HepG2 (cell line): ENCODE measurements around the gene ZNF792. TPM values are rescaled to one million over a fixed set of nuclear protein-coding genes. Genes with fewer than 3 reads are reported as not detected.
A peak's percentile ranks its signal among the peaks of the same experiment; 100 is the strongest.

Experiments
- CBX1 ChIP-seq: IDR thresholded peaks from one replicate; pipeline ENCODE4 v1.6.1; 2016; ENCODE audit warnings: antibody characterized with exemption, low read depth
- CREB1 ChIP-seq, 2 experiments: fragments of 450-650 bp in 1 of 2; IDR thresholded peaks; 2 replicates each; pipeline ENCODE4 v1.6.1; 2016 to 2017; ENCODE audit warnings: control low read depth in 1 of 2, mild to moderate bottlenecking in 1 of 2, missing compliant biosample characterization in 1 of 2, missing genetic modification characterization in 1 of 2
- CTCF ChIP-seq: sonication (generic); formaldehyde crosslinking; IDR thresholded peaks from 2 replicates; pipeline ENCODE4 v1.5.0; 2020; ENCODE audit warnings: mild to moderate bottlenecking, missing genetic modification reagents, moderate library complexity
- GFI1 ChIP-seq: sonication (generic); formaldehyde crosslinking; IDR thresholded peaks from 2 replicates; pipeline ENCODE4 v1.5.0; 2020; ENCODE audit warnings: missing genetic modification reagents, mild to moderate bottlenecking, borderline replicate concordance
- ISL2 ChIP-seq: sonication (generic); formaldehyde crosslinking; IDR thresholded peaks from 2 replicates; pipeline ENCODE4 v1.5.0; 2020; ENCODE audit warnings: missing genetic modification reagents
- MAX ChIP-seq: IDR thresholded peaks from 2 replicates; pipeline ENCODE4 v1.6.1; 2012; ENCODE audit warnings: inconsistent platforms
- NFIC ChIP-seq: IDR thresholded peaks from 2 replicates; pipeline ENCODE4 v1.6.1; 2012; ENCODE audit warnings: mild to moderate bottlenecking, low read length, inconsistent platforms
- TIGD3 ChIP-seq: sonication (generic); formaldehyde crosslinking; IDR thresholded peaks from 2 replicates; pipeline ENCODE4 v1.5.1; 2020; ENCODE audit warnings: mild to moderate bottlenecking, missing genetic modification reagents, borderline replicate concordance
- TMF1 ChIP-seq: sonication (generic); formaldehyde crosslinking; IDR thresholded peaks from 2 replicates; pipeline ENCODE4 v1.8.1; 2022; ENCODE audit warnings: low read depth, missing genetic modification reagents
- YEATS4 ChIP-seq: sonication (generic); formaldehyde crosslinking; IDR thresholded peaks from 2 replicates; pipeline ENCODE4 v1.4.0; 2020; ENCODE audit warnings: missing genetic modification reagents, borderline replicate concordance
- ZBTB39 ChIP-seq: sonication (generic); formaldehyde crosslinking; IDR thresholded peaks from 2 replicates; pipeline ENCODE4 v1.5.0; 2020; ENCODE audit warnings: missing genetic modification reagents
- ZNF180 ChIP-seq: sonication (generic); formaldehyde crosslinking; IDR thresholded peaks from 2 replicates; pipeline ENCODE4 v1.4.0; 2020; ENCODE audit warnings: low read depth, missing genetic modification reagents, borderline replicate concordance
- ZNF253 ChIP-seq: sonication (generic); formaldehyde crosslinking; IDR thresholded peaks from 2 replicates; pipeline ENCODE4 v1.8.0; 2022; ENCODE audit warnings: mild to moderate bottlenecking, missing genetic modification reagents, borderline replicate concordance
- ZNF282 ChIP-seq: fragments of 450-650 bp; IDR thresholded peaks from 2 replicates; pipeline ENCODE4 v1.6.1; 2018; ENCODE audit not compliant: partially characterized antibody
- ZNF292 ChIP-seq: sonication (generic); formaldehyde crosslinking; IDR thresholded peaks from 2 replicates; pipeline ENCODE4 v1.8.1; 2022; ENCODE audit warnings: mild to moderate bottlenecking, low read depth, missing genetic modification reagents, borderline replicate concordance
- ZNF484 ChIP-seq: sonication (generic); formaldehyde crosslinking; IDR thresholded peaks from 2 replicates; pipeline ENCODE4 v1.5.1; 2020; ENCODE audit warnings: mild to moderate bottlenecking, low read depth, missing genetic modification reagents, borderline replicate concordance
- ZNF513 ChIP-seq: sonication (generic); formaldehyde crosslinking; conservative IDR thresholded peaks from 2 replicates; pipeline ENCODE4 v1.5.0; 2020; ENCODE audit warnings: missing genetic modification reagents
- ZNF552 ChIP-seq: sonication (generic); formaldehyde crosslinking; IDR thresholded peaks from 2 replicates; pipeline ENCODE4 v1.9.0; 2022; ENCODE audit warnings: missing genetic modification reagents, mild to moderate bottlenecking, borderline replicate concordance
- ZNF556 ChIP-seq: sonication (generic); formaldehyde crosslinking; IDR thresholded peaks from 2 replicates; pipeline ENCODE4 v1.4.0; 2020; ENCODE audit warnings: mild to moderate bottlenecking, missing genetic modification reagents, borderline replicate concordance
- ZNF564 ChIP-seq: sonication (generic); formaldehyde crosslinking; IDR thresholded peaks from 2 replicates; pipeline ENCODE4 v1.8.1; 2023; ENCODE audit warnings: mild to moderate bottlenecking, missing genetic modification reagents
- ZNF782 ChIP-seq: sonication (generic); formaldehyde crosslinking; IDR thresholded peaks from 2 replicates; pipeline ENCODE4 v1.4.0; 2020; ENCODE audit warnings: missing genetic modification reagents, mild to moderate bottlenecking, borderline replicate concordance
- ZSCAN25 ChIP-seq: sonication (generic); formaldehyde crosslinking; IDR thresholded peaks from 2 replicates; pipeline ENCODE4 v1.8.0; 2022; ENCODE audit warnings: mild to moderate bottlenecking, missing genetic modification reagents
- polyA plus RNA-seq, 8 experiments: library from polyadenylated mRNA; depleted of rRNA in 3 of 8; stranded (reverse) in 7 of 8; unstranded in 1 of 8; fragments of >200 nt; fragmentation: Illumina TruSeq in 4 of 8; extraction: Trizol in 4 of 8; gene quantifications; 2 replicates each; pipeline versions ENCODE4 v1.2.1 to v1.2.3, GENCODE V29; 2011 to 2016; ENCODE audit warnings: low read depth in 4 of 8, missing spikeins in 1 of 8, mixed read lengths in 1 of 8; ENCODE audit not compliant: insufficient read depth in 1 of 8
- total RNA-seq, 5 experiments: library from RNA; depleted of rRNA; stranded (reverse); fragments of >200 nt; fragmentation: Illumina TruSeq; extraction: Trizol; gene quantifications; 2 replicates each; pipeline ENCODE4 v1.2.3, GENCODE V29; 2016; ENCODE audit warnings: low read depth in 1 of 5

The ZNF792 gene
- total and polyA plus RNA-seq, 2 of the 13 experiments (the other 11 are each of a cell fraction or from before 2014, with no cell fraction given), result 5.5 to 11.5 TPM

- no peak for TF ChIP-seq ZNF782 (CRISPR knock-in tag)
- TF ChIP-seq ZNF513 (CRISPR knock-in tag), result no peak
- peak; percentile 65; the same call in 1 of the 2 replicates for TF ChIP-seq ZNF292 (CRISPR knock-in tag)
- TF ChIP-seq TMF1, result no peak
- TF ChIP-seq ZBTB39 (CRISPR knock-in tag), result 0 out of 2 replicates have a peak, but pooled peaks have one; percentile 44
- TF ChIP-seq CREB1 (IDR thresholded peaks at IDR 0.05), result peak; percentile 19; the same call in 1 of the 2 replicates
- peak; percentile 68 for TF ChIP-seq CREB1 (CRISPR knock-in tag; IDR thresholded peaks at IDR 0.05)
- no peak for TF ChIP-seq ZNF180 (CRISPR knock-in tag)
- TF ChIP-seq CBX1, result no peak
- peak; percentile 80 for TF ChIP-seq GFI1 (CRISPR knock-in tag)
- peak; percentile 71 for TF ChIP-seq ZSCAN25 (CRISPR knock-in tag)
- TF ChIP-seq NFIC, result peak; percentile 81
- TF ChIP-seq ZNF282, result no peak
- peak; percentile 58; the same call in 1 of the 2 replicates for TF ChIP-seq MAX
- TF ChIP-seq ZNF484 (CRISPR knock-in tag), result no peak
- TF ChIP-seq CTCF (CRISPR knock-in tag), result peak; percentile 19; the same call in 1 of the 2 replicates
- no peak for TF ChIP-seq TIGD3
- TF ChIP-seq ISL2 (CRISPR knock-in tag), result peak; percentile 96
- peak; percentile 29; the same call in 1 of the 2 replicates for TF ChIP-seq ZNF556 (CRISPR knock-in tag)
- TF ChIP-seq YEATS4 (CRISPR knock-in tag), result peak; percentile 38; the same call in 1 of the 2 replicates
- TF ChIP-seq ZNF564 (CRISPR knock-in tag), result no peak
- TF ChIP-seq ZNF253 (CRISPR knock-in tag), result no peak
- TF ChIP-seq ZNF552 (CRISPR knock-in tag), result no peak
Measured at GRCh38 chr19:35006342-35006998, 42.4 kb upstream of the ZNF792 start (continued).
